ENCODE results near the gene C6orf132. TPM values are rescaled to one million over a fixed set of nuclear protein-coding genes. Genes with fewer than 3 reads are reported as not detected.

The C6orf132 gene
- total and polyA plus RNA-seq, 9 of the 15 experiments (the other 6 are each of a cell fraction or from before 2014, with no cell fraction given) = 0.06 to 0.35 (median 0.14) TPM

- peak in 1 of 2 experiments; percentile 76; a peak in 3 of 4 replicates for TF ChIP-seq MNT (conservative IDR thresholded peaks at IDR 0.05)
- peak; percentile 79 for TF ChIP-seq POLR2A (conservative IDR thresholded peaks at IDR 0.05)
- peak; percentile 84 for TF ChIP-seq FOXP1 (CRISPR knock-in tag; IDR thresholded peaks at IDR 0.05)
- TF ChIP-seq ESRRA (IDR thresholded peaks at IDR 0.05; ENCODE audit: borderline replicate concordance, low read depth) = peak; percentile 97
- TF ChIP-seq ZBTB17 (CRISPR knock-in tag; IDR thresholded peaks at IDR 0.05) = 0 out of 2 replicates have a peak, but pooled peaks have one; percentile 13
- TF ChIP-seq SIN3B (IDR thresholded peaks at IDR 0.05; ENCODE audit: low read depth) = peak; percentile 82
- TF ChIP-seq ZNF740 (CRISPR knock-in tag; IDR thresholded peaks at IDR 0.05) = peak; percentile 64; the same call in 1 of the 2 replicates
- TF ChIP-seq ZNF740 (tag; IDR thresholded peaks at IDR 0.05) = no peak
- peak; percentile 64 for TF ChIP-seq VEZF1 (CRISPR knock-in tag; IDR thresholded peaks at IDR 0.05)
- peak; percentile 78; the same call in 1 of the 2 replicates for TF ChIP-seq ZNF197 (CRISPR knock-in tag; IDR thresholded peaks at IDR 0.05; ENCODE audit: low read depth)
- no peak for TF ChIP-seq ZNF511 (CRISPR knock-in tag; IDR thresholded peaks at IDR 0.05)
- peak; percentile 97 for TF ChIP-seq FIP1L1 (IDR thresholded peaks at IDR 0.05; ENCODE audit: low read depth, low read length, poor library complexity, severe bottlenecking)
- TF ChIP-seq ZNF395 (CRISPR knock-in tag; IDR thresholded peaks at IDR 0.05) = peak; percentile 64; the same call in 1 of the 2 replicates
- TF ChIP-seq ZKSCAN8 (CRISPR knock-in tag; IDR thresholded peaks at IDR 0.05) = peak; percentile 63; the same call in 1 of the 2 replicates
- no peak for TF ChIP-seq ELK1 (CRISPR knock-in tag; IDR thresholded peaks at IDR 0.05)
- TF ChIP-seq KAT7 (CRISPR knock-in tag; IDR thresholded peaks at IDR 0.05; ENCODE audit: borderline replicate concordance) = peak; percentile 86; the same call in 1 of the 2 replicates
- no peak for TF ChIP-seq EGR1 (conservative IDR thresholded peaks at IDR 0.05)
- TF ChIP-seq FUS (optimal IDR thresholded peaks at IDR 0.05; ENCODE audit: low read depth, low read length) = no peak
- no peak for TF ChIP-seq ZNF75A (CRISPR knock-in tag; IDR thresholded peaks at IDR 0.05)
- TF ChIP-seq GTF2A2 (tag; IDR thresholded peaks at IDR 0.05) = 0 out of 2 replicates have a peak, but pooled peaks have one; percentile 51
Measured at GRCh38 chr6:42104095-42104803, 38.2 kb downstream of the C6orf132 start (continued).

All from K562 (cell line).